ENCODE data around the gene SV2B.

Gene SV2B

DNA sequence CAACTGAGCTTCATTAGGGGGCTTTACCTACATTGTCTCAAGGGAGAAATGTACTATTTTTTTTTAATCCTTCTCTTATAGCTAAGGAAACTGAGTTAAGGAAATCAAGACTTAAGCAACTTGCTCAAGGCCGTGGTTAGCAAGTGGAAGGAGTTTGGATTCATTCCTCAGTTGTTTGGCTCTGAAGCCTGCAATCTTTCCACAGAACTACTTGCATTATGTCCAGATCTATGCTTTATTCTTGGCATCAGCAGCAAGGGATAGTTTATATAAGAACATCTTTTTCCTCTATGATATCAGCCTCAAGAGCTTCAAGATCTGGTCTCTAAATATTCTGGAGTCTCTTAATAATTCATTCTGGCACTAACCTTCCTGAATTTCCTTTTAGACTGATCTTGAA is 182.4 kb downstream of the SV2B start:
- no peak for DNase-seq

DNA sequence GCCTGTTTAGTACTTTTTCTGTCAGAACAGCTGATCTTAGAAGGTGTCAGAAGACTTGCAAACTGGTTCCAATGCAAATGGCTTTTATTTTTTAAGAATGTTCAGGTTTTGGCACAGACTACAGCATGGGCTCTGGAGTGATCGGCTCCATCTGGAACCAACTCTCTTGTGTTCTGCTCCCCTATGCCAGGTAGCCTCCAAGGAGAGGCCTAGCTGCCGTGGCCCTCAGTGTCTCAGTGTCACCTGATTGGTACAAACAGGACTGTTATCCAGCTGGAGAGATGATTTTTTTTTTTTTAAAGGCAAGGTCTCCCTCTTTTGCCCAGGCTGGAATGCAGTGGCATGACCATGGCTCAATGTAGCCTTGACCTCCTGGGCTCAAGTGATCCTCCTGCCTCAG is 183.1 kb downstream of the SV2B start:
- DNase-seq = no peak

DNA sequence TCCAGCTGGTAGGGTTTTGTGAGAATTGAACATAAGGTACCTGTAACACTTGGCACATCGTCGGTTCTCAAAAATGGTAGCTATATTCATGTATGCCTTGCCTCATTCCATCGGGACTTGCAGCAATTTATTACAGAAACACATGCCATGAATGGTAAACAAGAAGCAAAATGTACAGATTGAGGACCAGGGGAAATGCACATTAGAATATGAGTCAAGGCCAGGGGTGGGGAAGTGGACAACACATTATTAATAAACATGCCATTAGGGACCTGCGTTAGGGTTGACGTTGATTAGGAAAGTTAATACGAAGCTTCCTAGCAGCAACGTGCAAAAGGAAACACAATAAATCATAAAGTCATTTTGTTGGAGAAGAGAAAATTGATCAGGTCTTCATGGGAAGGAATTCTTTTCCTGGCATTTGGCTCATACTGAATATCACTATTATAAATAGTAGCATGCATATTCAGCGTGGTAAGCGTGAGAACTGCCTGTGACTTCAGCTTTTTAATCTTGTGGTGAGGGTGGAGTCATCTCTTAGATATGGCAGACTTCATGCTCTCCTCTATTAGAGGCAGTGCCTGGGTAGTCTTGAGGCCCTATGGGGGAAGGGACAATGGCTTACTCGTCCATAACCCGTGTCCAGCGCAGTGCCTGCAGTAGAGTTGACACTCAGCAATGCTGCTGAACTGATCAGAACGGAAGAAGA is 184.9 kb downstream of the SV2B start:
- DNase-seq = no peak

DNA sequence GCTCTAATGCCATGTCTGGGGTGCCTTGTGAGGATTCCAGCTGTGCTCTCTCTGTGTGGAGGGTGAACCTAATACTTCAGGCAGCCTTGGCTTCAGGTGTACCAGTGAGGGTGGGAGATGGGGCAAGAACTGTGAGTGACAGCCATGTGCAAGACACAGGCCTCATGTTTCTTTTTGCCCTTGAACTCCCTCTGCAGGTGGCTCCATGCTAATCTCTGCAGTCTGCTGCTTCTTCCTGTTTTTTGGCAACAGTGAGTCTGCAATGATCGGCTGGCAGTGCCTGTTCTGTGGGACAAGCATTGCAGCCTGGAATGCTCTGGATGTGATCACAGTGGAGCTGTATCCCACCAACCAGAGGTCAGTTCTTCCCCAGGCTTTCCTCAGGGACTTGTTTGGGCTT is 189.3 kb downstream of the SV2B start:
- DNase-seq = no peak

DNA sequence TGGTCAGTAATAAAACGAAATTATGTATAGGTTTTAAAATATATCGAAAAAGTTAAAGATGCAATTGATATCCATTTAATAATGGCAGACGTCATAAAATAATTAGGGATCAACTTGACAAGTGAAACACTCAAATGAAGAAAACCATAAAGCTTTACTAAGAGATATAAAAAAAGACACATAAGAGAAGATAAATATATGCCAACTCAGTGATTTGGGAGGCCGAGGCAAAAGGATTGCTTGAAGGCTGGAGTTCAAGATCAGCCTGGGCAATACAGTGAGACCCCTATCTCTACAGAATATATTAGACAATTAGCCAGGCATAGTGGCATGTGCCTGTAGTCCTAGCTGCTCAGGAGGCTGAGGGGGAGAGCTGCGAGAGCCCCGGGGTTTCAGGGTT is 190.5 kb downstream of the SV2B start:
- DNase-seq = no peak

DNA sequence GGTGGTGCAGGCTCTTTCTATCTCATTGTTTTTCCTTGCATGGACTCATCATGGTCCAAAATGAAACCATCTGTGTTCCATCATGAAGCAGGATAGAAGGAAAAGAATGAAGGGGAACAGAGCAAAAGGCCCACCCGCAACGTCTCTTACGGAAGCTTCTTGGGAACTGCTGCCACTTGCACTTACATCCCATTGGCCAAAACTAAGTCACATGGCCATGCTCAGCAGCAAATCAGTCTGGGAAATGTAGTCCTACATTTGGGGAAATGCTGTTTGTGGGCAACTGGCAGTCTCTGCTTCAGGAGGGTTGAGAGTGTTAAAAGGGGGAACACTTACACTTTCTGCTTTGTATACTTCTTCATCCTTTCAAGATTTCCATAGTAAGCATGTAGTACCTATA is 191.6 kb downstream of the SV2B start:
- DNase-seq = no peak

DNA sequence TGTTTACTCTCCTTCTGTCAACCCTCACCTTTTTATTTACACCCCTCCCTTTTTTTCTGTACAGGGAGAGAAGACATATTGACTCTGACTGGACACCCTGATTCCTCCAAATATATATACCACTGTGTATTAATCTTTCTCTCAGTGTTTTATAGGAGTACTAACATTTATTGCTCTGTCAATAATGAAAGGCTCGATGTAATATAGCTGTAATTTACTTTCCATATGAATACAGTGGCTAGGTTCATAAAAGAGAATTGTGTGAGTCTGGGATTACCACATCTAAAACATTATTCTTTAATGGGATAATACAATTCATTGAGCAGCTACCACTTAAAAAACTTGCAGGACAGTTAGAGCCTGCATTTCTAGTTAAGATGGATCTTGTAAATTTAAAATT is 194.3 kb downstream of the SV2B start:
- no peak for DNase-seq

DNA sequence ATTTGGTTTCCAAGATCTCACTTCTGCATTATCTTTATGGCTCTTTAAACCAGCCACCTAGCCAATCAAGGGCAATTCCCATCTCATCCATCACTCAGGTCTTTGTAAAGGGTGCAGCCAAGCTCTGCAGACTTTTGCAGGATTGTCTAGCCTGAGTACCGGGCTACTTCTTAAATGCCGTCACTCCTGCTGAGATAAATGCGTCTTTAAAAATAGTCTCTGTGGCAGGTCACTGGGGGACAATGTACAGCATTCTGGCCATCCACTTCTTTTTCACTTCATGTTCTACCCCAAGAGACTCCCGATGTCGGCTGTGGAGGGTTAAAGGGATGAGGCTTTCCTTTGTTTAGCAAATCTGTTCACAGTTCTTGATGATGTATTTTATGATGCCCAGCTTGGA is 194.7 kb downstream of the SV2B start:
- no peak for DNase-seq

DNA sequence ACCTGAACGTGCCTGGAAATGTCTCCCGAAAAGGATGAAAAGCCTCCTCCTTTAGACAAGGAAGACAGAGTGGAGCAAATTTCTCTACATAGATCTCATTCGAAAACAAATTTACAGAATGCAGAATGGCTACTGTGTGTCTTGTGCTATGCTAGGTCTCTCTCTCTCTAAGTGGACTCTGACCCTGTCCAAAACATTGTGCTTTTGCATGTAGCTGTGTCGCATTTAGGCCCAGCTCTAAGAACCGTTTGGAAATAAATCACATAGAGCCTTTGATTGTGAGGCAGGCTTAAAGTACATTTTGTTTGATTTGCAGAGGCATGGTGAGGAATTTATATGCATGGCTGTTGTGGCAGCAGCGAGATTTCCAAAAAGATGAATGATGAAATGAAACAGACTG is 198.0 kb downstream of the SV2B start:
- no peak for DNase-seq

DNA sequence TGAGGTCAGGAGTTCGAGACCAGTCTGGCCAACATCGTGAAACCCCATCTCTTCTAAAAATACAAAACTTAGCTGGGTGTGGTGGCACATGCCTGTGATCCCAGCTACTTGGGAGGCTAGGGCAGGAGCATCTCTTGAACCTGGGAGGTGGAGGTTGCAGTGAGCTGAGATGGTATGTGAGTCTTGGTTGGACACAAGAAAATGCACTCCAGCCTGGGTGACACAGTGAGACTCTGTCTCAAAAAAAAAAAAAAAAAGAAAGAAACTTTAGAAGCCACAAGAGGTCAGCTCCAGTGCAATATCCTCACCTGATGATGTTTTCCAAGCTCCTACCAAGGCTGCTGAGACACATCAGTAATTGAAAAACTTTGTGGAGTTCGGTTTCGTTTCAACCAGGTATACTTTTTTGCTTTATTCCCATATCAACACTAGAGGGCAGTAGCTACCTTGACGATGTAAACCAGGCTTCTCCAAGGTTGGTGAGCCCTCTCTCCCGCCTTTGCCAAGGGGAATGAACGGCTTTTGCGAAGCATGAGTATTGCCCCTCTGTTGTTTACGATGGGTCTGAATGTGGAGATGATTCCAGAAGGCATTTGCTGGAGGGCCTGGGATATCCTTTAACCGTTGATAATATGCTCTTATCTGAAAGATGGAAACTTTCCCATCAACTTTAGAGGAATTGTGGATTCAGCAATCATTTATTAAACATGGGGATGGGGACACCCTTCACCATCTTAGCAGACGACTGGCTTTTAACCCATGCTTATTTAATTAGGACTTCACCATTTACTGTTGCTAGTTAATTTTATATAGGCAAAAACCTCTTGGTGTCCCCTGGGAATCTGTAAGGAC is 202.8 kb downstream of the SV2B start:
- no peak for DNase-seq

DNA sequence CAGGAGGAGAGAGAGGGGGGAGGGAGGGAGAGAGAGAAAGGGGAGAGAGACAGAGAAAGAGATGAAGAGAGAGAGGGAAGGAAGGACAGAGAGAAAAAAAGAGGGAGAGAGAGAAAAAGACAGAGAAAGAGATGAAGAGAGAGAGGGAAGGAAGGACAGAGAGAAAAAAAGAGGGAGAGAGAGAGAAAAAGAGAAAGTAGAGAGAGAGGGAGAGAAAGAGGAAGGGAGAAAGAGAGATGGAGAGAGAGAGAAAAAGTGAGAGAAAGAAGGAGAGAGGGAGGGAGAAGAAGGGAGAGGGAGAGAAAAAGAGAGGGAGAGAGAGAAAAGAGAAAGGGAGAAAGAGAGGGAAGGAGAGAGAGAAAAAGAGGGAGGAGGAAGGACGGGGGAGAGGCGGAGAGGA is 204.2 kb downstream of the SV2B start:
- DNase-seq = no peak

DNA sequence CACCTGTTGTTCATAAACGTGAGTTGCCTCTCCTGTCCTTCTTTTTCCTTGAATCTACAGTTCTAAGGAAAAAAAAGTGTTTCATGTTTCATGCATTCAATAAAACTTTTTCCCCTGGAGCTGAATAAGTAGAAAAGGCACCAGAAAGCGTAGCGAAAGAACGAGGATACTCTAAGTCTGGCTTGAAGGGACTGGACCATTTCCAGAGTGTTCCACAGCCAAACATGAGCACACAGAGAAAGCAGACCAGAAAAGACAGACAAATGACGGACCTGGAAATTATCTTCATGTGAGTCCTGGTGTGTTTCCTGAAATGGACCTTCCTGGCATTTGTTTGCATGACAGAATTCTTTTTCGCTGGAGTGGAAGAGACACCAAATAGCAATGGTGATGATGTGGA is 204.7 kb downstream of the SV2B start:
- no peak for DNase-seq

DNA sequence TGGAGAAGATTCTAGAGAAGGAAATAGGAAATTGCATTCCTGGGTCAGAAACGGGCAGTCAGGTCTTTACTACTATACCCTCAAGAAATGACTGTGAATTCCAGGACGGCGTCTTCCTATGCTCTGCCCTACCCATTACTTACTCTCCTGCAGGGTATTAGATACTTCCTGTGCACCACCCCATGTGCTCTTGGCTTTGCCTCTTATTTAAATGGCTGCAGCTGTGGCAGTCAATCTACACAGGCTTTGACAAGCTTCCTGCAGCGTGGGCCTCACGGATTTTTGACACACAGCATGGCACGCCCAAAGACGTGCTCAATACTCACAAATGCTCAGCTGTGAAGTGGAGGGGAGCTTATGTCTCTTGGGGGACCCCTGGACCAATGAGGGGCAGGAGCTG is 206.1 kb downstream of the SV2B start:
- DNase-seq = no peak

DNA sequence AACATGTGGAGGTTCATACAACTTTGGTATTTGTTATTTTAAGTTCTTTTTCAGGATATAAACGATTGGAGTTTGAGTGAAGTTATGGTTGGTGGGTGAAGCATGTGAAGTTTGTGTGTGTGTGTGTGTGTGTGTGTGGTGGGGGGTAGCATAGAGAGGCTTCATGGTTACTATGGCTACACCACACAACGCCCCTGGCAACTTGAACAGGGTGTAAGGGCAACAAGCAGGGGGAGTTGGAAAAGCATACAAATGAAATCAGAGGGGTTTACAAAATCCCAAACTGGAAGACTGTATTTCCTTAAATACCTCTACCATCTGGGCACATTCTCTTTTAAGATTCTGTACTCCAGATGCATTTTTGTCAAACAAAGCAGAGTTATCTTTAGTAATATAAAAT is 207.5 kb downstream of the SV2B start:
- DNase-seq = no peak

DNA sequence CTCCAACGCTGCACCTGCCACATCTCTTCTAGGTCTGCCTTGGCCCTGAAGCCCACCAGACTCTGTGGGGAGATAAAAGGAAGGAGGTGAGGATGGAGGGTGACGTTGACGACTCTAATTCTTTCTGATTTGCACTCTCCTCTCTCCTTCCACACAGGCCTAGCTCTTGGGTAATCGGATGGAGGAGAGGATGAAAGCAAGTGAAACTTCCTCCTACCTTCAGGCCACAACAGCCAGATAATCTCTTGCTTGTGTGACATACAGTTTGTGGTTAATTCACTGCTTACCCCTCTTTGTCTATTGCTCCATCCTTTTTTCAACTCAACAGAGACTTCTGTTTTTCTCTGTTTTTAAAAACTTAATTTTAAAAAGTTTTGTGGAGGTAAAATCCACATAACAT is 208.1 kb downstream of the SV2B start:
- DNase-seq = no peak

DNA sequence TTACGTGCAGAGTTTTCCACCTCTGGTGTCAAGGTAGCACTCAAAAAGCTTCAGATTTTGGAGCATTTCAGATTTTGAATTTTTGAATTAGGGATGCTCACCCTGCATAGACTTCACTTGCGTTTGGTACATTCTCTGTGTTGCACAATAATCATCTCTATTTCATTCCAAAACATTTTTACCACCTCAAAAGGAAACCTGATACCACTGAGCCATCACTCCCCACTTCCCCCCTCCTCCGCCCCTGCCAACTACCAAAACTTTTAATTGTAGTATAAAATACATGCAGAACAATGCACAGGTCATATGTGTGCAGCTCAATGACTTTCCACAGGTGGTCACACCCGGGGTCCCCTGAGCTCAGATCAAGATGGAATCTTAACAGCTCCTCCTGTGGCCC is 208.8 kb downstream of the SV2B start:
- peak; percentile 22 for DNase-seq

DNA sequence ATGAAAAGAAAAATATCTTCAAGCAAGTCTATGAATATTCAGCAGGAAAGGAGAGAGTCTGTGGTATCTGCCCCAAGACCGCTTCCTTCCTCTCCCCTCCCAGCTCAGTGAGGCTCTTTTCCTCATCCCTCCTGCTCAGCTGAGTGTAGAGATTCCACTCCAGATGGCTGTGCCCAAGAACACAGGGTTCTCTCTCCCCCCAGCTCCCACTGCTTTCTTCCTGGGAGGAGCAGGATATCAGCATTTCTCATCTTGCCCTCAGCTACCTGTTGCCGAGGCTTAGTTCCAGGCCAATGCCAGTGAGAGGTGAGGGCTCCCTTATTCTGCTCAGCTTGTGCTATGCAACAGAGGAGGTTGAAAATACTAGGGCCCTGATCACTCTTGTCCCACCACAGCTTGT is 211.9 kb downstream of the SV2B start:
- no peak for DNase-seq

DNA sequence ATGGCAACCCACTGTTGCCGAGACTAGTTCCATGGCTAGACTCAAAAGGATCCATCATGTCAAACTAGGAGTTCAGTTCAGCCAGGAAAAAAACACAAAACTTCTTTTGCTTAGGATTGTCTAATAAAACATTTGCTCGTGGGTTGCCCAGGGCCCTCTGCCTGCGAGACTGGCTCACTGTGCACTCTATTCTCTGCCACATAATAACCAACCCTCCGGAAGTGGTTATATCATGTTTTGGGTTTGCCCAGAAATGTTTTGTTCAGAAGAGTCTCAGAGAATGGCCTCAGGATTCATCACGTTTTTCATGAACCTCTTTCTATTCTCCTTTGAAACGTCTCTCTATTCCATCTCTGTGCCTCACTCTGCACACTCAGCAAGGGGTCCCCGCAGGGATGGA is 216.1 kb downstream of the SV2B start:
- no peak for DNase-seq

DNA sequence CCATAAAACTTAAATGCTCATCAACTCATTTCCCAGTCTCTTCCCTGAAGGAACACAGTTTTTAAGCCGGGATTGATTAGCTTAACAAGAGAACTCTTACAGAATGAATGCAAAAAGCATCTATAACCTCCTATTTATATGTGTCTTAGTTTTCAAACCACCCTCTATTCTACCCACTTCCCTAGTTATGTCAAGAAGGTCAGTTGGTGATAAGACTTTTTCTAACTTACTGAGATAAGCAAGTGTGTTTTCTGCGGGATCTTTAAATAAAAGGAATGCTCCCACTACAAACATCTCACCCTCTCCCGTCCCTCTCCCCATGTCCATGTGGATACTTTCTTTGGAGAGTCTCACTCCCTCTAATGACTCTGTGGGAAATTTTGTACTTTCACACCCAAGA is 218.5 kb downstream of the SV2B start:
- no peak for DNase-seq

DNA sequence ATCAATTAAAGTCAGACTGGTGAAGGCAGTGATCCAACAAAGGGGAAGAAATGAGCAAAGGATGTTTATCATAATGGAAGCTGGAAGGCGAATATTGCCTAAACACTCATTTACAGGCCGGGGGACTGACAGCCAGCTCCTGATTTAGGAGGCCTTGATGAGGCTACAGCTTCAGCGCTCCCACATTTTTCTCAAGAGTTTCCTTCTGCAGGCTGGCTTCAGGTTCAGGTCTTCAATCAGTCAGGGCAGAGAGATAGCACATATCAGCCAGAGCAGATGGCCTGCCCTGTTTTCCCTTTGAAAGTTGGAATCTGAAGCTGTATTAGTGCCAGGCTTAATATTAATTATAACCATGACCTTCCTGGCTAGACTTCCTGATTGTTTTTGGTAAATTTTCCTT is 218.9 kb downstream of the SV2B start:
- DNase-seq = no peak

DNA sequence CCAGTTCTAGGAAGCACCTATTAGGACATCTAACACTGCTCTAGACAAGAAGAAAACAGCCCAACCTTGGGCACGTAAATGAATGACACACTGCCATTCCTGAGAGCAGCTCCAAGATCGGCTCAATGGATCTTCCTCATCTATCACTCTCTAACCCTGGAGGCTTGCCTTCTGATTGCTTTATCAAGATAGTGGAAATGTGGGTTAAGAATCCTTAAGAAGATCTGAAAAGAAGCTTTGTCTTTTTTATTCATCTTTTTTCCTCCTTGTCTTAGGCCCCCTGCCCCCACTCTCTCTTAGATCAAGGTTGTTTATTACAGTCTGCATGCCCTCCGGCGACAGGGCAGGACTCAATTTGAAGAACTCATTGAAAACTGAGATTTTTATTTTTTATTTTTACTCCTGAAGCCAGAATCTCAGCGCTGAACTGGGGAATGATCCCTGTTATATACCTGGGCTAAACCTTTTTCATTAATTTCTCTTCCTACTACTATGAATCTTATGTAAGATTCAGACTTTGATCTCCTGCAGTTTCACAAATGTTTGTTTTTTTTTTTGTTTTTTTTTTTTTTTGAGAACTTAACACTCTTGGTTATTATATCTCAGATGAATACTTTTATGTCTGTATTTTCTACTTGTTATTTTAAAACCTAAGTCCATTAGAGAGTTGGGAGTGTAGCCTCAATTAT is 219.5 kb downstream of the SV2B start:
- no peak for DNase-seq

DNA sequence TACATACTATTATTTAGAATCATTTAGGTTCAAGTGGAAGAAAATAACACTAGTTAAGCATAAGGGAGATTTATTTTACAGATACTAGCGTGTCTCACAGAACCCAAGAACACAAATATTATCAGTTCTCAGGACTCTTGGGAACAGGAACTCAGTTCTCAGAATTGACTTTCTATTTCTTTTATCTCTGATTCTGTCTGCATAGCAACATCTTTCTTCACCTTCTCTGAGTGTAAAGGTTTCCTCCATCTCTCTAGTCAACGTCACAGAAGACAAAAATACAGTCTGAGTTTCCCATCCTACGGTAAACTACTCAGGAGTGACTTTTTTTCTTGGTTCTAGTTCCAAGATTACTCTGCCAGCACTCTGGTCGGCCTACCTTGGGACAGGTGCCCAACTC is 220.0 kb downstream of the SV2B start:
- DNase-seq = no peak

DNA sequence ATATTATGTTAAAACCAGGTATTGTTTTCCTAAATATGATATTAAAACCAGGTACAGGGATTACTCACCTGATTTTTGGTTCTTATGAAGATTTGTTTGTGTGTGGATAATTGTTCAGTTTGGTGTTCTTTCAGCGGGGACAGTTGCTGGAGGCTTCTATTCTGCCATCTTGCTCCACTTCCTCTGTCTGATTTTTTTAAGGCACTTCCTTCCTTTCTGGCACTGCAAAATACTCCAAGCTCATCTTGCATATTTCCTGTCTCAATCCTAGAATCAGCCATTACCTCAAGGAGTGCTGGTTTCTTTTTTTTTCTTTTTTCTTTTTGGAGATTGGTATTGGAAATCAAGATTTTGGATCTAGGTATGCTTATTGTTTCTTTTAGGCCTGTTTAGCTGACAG is 229.9 kb downstream of the SV2B start:
- no peak for DNase-seq

DNA sequence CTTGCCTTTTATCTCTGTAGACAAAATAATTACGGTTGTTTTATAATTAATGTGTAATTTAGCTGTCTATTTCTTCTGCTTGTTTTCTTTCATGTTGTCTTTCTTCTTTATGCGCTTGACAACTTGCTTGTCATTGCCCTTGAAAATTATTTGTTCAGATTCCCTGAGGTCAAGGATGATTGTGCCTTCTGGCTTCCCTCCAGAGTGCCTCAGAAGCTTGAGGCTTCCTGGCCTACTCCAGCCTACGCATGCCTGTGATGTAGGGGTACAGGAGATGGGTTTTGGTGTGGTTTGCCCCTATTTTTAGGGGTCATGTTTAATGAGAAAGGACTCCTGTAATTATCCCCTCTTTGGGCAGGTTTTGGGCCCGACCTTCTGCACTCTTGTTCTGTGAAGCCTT is 231.5 kb downstream of the SV2B start:
- no peak for DNase-seq
